ENCODE results near the gene MCM9.
A peak's percentile ranks its signal among the peaks of the same experiment; 100 is the strongest.
"Not testable (repeated sequence)": the region's sequence is repeated elsewhere in the genome, so short reads cannot be mapped to it uniquely, and the experiment has no call there.

Gene MCM9

DNA sequence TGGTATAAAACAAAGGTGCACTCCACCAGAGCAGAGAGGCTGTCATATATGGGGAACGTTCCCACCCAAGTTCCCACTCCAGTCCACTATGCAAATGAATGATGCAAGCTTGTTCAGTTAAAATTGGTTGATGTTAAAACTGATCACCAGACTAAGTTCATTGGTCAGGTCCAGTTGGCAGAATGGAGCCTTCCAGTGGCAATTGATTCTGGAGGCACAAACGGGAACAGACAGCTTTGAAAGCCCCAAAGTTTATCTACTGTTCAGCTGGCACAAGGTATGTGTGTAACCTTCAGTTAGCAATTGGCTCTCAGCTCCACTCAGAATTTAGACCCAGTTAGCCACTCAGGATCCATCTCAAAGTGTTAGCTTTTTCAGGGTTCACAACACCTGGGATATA is 164.1 kb downstream of the MCM9 start:
- no peak for DNase-seq

DNA sequence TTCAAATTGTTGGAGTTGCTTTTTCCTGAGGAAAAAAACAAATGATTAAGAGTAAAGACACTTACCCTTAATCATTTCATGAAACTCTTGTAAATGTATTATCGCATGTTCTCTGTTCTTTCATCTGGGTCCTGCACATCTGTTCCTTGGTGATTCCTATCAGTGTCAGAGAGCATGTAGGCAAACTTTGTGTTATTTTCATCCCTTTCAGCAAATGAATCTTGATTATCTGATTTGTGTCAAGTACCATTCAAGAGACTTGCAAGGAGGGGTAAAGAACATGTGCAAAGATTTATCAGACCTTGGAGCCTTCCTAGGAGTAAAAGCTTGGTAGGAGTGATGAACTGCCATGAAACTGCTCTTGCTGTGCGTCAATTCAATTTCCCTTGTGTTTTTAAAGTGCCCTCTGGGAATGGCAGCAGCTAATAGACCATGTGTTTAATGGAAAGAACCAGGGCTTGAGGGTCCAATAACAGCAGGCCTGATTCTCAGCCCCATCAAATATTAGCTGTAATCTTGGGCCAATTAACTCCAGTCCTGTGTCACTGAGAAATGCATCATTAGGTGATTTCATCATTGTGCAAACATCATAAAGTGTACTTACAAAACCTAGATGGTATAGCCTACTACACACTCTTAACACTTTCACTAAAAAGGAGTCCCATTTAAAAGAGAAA is 164.7 kb downstream of the MCM9 start:
- no peak for DNase-seq

GRCh38 chr6:118768904-118769325 is 166.0 kb downstream of the MCM9 start:
- peak in 1 of 51 donors; percentile 19 for DNase-seq

DNA sequence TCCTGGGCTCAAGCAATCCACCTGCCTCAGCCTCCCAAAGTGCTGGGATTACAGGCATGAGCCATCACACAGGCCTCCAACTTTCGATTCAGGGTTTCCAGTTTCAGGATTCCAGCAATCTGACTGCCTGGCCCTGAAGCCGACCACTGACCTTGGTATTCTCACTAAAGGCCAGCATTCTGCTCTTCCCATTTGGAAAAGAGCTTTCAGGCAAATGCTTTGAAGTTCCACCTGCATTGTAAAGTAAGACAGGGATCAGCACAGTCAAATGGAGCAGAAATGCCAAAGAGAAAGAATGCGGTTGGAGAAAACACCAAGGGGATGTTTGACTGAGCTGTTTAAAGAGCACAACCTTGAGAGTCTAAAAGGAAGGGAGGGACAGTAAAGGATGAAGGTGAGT is 166.5 kb downstream of the MCM9 start:
- DNase-seq: no peak

- not testable (repeated sequence) for DNase-seq
Observed at GRCh38 chr6:118765316-118765715, 169.6 kb downstream of the MCM9 start.

GRCh38 chr6:118764766-118765165 is 170.2 kb downstream of the MCM9 start:
- no peak for DNase-seq

Measured in hypothalamus (tissue), 51 donors.